HCT116 (cell line): ENCODE measurements around the gene MAGI3. TPM values are rescaled to one million over a fixed set of nuclear protein-coding genes. Genes with fewer than 3 reads are reported as not detected.

Experiments used
- ATAC-seq: fragments of 200-7000 bp; cut with Tn5 transposase; 2 replicates; pipeline ENCODE4 v1.9.1; 2020; ENCODE audit warnings: mild to moderate bottlenecking, moderate library complexity
- BruUV-seq: library from RNA; stranded (reverse); fragments of 400-500 nt; replicated peaks from 2 replicates; lab custom pipeline; 2021; lab: Mats Ljungman, UMichigan
- CTCF ChIA-PET: fragments of 300-600 bp; sonication (Branson Sonifier 250); formaldehyde crosslinking; loops from one replicate; lab custom pipeline; 2021; ENCODE audit warnings: antibody characterized with exemption; lab: Charles Lee
- POLR2A ChIA-PET: fragments of 300-600, 350-600 bp; sonication (Branson Sonifier 250); formaldehyde crosslinking; loops from one replicate; lab custom pipeline; 2021; ENCODE audit warnings: antibody characterized with exemption; lab: Charles Lee
- RAD21 ChIA-PET, 2 experiments: fragments of 300-600 bp; sonication (Branson Sonifier 250); formaldehyde crosslinking; loops; one replicate each; lab custom pipeline; 2023; ENCODE audit warnings: low total read pairs in 2 of 2; ENCODE audit not compliant: uncharacterized antibody in 2 of 2, unreplicated experiment in 2 of 2, low non-redundant PET in 1 of 2; lab: Charles Lee
- DNase-seq: peaks from one replicate; pipeline ENCODE4 v3.0.0-alpha.2; 2010; ENCODE audit warnings: low read depth, low spot score
- H2AFZ ChIP-seq: fragments of 200-600 bp; shearing (Covaris generic), sonication (generic); 2 replicates; pipeline ENCODE4 v1.6.1; 2017; ENCODE audit warnings: low read depth, mixed run types, mixed read lengths, antibody characterized with exemption, low read length; ENCODE audit not compliant: poor library complexity, severe bottlenecking
- H3K27ac ChIP-seq: 2 replicates; pipeline ENCODE4 v1.5.1; 2012; ENCODE audit warnings: low read depth, low read length
- H3K27me3 ChIP-seq: fragments of 200-600 bp; sonication (generic); 2 replicates; pipeline ENCODE4 v1.6.1; 2016; ENCODE audit warnings: mixed run types, low read length, mixed read lengths; ENCODE audit not compliant: insufficient read depth
- H3K36me3 ChIP-seq, 2 experiments: fragments of 200-500 bp in 1 of 2; fragments of 200-600 bp in 1 of 2; sonication (Bioruptor generic) in 1 of 2; sonication (generic) in 1 of 2; 2 replicates each; pipeline versions ENCODE4 v1.5.1 to v1.6.1; 2014 to 2016; ENCODE audit warnings: low read length in 2 of 2, inconsistent platforms in 1 of 2, mixed read lengths in 1 of 2, mixed run types in 1 of 2; ENCODE audit not compliant: insufficient read depth in 2 of 2, control insufficient read depth in 1 of 2
- H3K4me1 ChIP-seq, 2 experiments: fragments of 200-600 bp in 1 of 2; sonication (generic) in 1 of 2; 2 replicates each; pipeline versions ENCODE4 v1.5.1 to v1.6.1; 2012 to 2017; ENCODE audit warnings: low read length in 2 of 2, inconsistent platforms in 1 of 2, mild to moderate bottlenecking in 1 of 2, mixed read lengths in 1 of 2, mixed run types in 1 of 2, moderate library complexity in 1 of 2; ENCODE audit not compliant: insufficient read depth in 2 of 2, control insufficient read depth in 1 of 2
- H3K4me2 ChIP-seq: fragments of 200-600 bp; sonication (generic); 2 replicates; pipeline ENCODE4 v1.6.1; 2017; ENCODE audit warnings: mixed run types, low read length, mixed read lengths
- H3K4me3 ChIP-seq, 2 experiments: fragments of 200-600 bp in 1 of 2; sonication (generic) in 1 of 2; replicated peaks in 1 of 2; 2 replicates each; pipeline ENCODE4 v1.5.1; 2011 to 2016; ENCODE audit warnings: low read length in 2 of 2, control low read depth in 1 of 2, low read depth in 1 of 2, mild to moderate bottlenecking in 1 of 2, mixed read lengths in 1 of 2, mixed run types in 1 of 2
- H3K79me2 ChIP-seq: fragments of 200-600 bp; sonication (generic); 2 replicates; pipeline ENCODE4 v1.6.1; 2017; ENCODE audit warnings: mild to moderate bottlenecking, mixed run types, low read length, moderate library complexity, mixed read lengths; ENCODE audit not compliant: insufficient read depth
- H3K9ac ChIP-seq: fragments of 200-600 bp; sonication (generic); 2 replicates; pipeline ENCODE4 v1.6.1; 2016; ENCODE audit warnings: low read length, mixed read lengths
- H3K9me2 ChIP-seq: fragments of 200-600 bp; sonication (generic), shearing (Covaris generic); 2 replicates; pipeline ENCODE4 v1.6.1; 2017; ENCODE audit warnings: mixed run types, mild to moderate bottlenecking, moderate library complexity; ENCODE audit not compliant: insufficient read depth
- H3K9me3 ChIP-seq, 2 experiments: fragments of 200-500 bp in 1 of 2; fragments of 200-600 bp in 1 of 2; sonication (Bioruptor generic) in 1 of 2; sonication (generic) in 1 of 2; 2 replicates each; pipeline ENCODE4 v1.6.1; 2014 to 2017; ENCODE audit warnings: low read length in 2 of 2, mixed read lengths in 2 of 2, inconsistent platforms in 1 of 2, low read depth in 1 of 2, mild to moderate bottlenecking in 1 of 2, mixed run types in 1 of 2, moderate library complexity in 1 of 2; ENCODE audit not compliant: control insufficient read depth in 1 of 2, insufficient read depth in 1 of 2
- H4K20me1 ChIP-seq: fragments of 200-600 bp; sonication (generic), shearing (Covaris generic); 2 replicates; pipeline ENCODE4 v1.6.1; 2017; ENCODE audit warnings: mixed run types, mild to moderate bottlenecking, moderate library complexity; ENCODE audit not compliant: insufficient read depth
- EZH2 ChIP-seq: fragments of 200-600 bp; sonication (generic); IDR thresholded peaks from 2 replicates; pipeline ENCODE4 v1.6.1; 2017; ENCODE audit warnings: antibody characterized with exemption, mixed run types
- POLR2A ChIP-seq: IDR thresholded peaks from 2 replicates; pipeline ENCODE4 v1.7.0; 2011; ENCODE audit warnings: borderline replicate concordance; ENCODE audit not compliant: insufficient read depth, insufficient read length; ENCODE audit errors: extremely low read depth
- POLR2AphosphoS5 ChIP-seq: IDR thresholded peaks from 2 replicates; pipeline ENCODE4 v1.6.1; 2011; ENCODE audit warnings: mild to moderate bottlenecking, low read depth, low read length, moderate library complexity
- RAD21 ChIP-seq: IDR thresholded peaks from 2 replicates; pipeline ENCODE4 v1.6.1; 2012; ENCODE audit warnings: low read depth, mild to moderate bottlenecking
- intact Hi-C: fragments of 100-400 bp; cut with micrococcal nuclease; formaldehyde crosslinking; loops from 2 replicates; pipeline ENCODE4 v1.10.0; 2022
- total RNA-seq: library from RNA; stranded (reverse); gene quantifications from one replicate; pipeline ENCODE4 v1.2.1, GENCODE V29; 2021; ENCODE audit not compliant: unreplicated experiment

The MAGI3 gene
- total RNA-seq, 1 experiment from 2014 or later = 11.8 TPM

DNA sequence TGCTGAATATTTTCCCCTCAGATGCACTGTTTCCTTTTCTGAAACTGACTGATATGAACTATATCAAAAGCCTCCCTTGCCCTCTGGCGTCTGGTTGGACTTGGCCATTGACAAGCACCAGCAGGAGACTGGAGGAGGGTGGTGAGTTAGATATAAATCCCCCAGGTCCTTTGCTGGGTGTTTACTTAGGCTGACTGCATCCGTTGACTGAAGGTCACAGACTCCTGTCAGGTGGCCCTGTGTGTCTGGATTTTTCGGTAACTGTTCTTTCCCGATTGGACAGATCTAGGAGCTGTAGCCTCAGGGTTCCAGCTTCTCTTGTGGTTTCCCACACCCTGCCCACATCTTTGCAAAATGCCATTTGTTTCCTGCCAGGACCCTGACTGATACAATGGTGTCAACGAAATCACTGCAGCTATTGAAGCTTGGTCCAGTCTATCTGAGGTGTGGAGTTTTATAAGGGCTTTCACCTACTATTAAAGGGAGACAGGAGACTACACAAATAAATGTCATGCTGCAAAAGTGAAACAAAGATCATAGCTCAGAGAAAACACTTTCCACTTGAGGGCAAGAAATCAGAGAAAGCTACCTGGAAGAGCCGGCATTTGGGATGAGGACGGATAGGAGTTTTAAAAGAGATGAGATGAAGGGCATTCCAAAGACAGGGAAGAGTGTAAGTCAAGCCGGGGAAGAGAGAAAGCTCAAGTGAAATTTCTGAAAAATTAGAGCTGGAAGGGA lies 1.5 kb upstream of the MAGI3 start:
- H3K9me3 ChIP-seq = no peaks in the 10 kb centered on the region
- DNase-seq (no peak), ATAC-seq (no peak)
- ChIA-PET POLR2A (no interaction called here), RAD21 (no interaction called here), CTCF (no interaction called here)
- H4K20me1 ChIP-seq = no peaks in the 10 kb centered on the region
- intact Hi-C loops = no loop called here
- H3K9ac ChIP-seq = peak overlapping the region; percentile 72
- TF ChIP-seq RAD21 (peak; percentile 38; the same call in 1 of the 2 replicates), POLR2AphosphoS5 (no peak)
- peaks cover 27% of the 10 kb centered on the region for H3K79me2 ChIP-seq
- H3K9me2 ChIP-seq = no peaks in the 10 kb centered on the region
- peak overlapping the region; percentile 89 for H3K4me2 ChIP-seq
- H2AFZ ChIP-seq = peak overlapping the region; percentile 93
- no peak overlapping the region for H3K27ac ChIP-seq
- peaks cover 15 to 31% of the 10 kb centered on the region in 2 experiments for H3K4me1 ChIP-seq
- H3K36me3 ChIP-seq = no peaks in the 10 kb centered on the region
- no TSS peak for BruUV-seq
- H3K4me3 ChIP-seq = peak overlapping the region; percentile 56 to 76
- no peaks in the 10 kb centered on the region for H3K27me3 ChIP-seq

DNA sequence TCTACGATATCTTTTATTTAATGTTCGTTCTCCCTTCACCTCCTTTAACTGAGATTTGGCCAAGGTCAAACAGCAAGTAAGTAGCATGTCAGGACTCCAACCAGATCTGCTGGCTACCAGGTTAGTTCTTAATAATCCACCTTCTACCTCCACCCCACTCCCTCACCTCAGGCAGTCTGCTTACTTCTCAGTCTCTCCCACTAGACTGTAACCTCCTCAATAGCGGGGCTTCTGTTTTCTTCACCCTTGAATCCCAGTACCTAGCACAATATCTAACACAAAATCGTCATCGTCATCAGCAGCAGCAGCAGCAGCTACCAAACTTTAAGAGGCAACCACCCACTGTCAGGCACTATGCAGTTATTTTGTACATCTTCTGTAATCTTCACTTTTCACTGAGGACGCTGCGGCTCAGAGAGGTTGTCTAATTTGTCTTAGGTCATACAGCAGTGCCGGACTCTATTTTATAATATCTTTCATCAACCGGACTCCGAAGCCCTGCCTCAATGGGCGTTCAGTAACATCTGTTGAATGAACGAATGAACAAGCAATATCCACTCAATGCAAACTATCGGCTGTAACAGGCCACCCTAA lies 859 bp upstream of the MAGI3 start:
- H3K9me2 ChIP-seq = no peaks in the 10 kb centered on the region
- ChIA-PET CTCF (no interaction called here), POLR2A (interaction anchor here (1.3 kb wide), 1 partner anchor 9 kb away, joined by 6 read pairs; no protein-coding TSS in a partner anchor), RAD21 (no interaction called here)
- H3K4me1 ChIP-seq = peaks cover 15 to 38% of the 10 kb centered on the region in 2 experiments
- H4K20me1 ChIP-seq = no peaks in the 10 kb centered on the region
- intact Hi-C loops = no loop called here
- H3K27ac ChIP-seq = peak overlapping the region; percentile 52
- ATAC-seq = no peak
- peak overlapping the region; percentile 72 for H3K9ac ChIP-seq
- no peaks in the 10 kb centered on the region for H3K9me3 ChIP-seq
- peaks cover 32% of the 10 kb centered on the region for H3K79me2 ChIP-seq
- H3K4me2 ChIP-seq = peak overlapping the region; percentile 89
- BruUV-seq = TSS peak; percentile 88
- H3K36me3 ChIP-seq = no peaks in the 10 kb centered on the region
- H2AFZ ChIP-seq = peak overlapping the region; percentile 93
- no peak for TF ChIP-seq EZH2
- TF ChIP-seq POLR2A = peak; percentile 36
- H3K4me3 ChIP-seq = peak overlapping the region; percentile 56 to 76
- DNase-seq = no peak
- no peaks in the 10 kb centered on the region for H3K27me3 ChIP-seq
